Raji (cell line): Measurements from ENCODE around the gene TLE5.

Experiments
- POLR2A ChIP-seq: IDR thresholded peaks from 2 replicates; pipeline ENCODE4 v1.6.1; 2011; ENCODE audit warnings: low read depth, low read length, control low read depth; ENCODE audit not compliant: insufficient read depth

TLE5 gene

GRCh38 chr19:3057275-3057714 is 5.0 kb downstream of the TLE5 start:
- TF ChIP-seq POLR2A, result no peak

GRCh38 chr19:3056417-3057088 is 5.7 kb downstream of the TLE5 start:
- TF ChIP-seq POLR2A, result no peak

- TF ChIP-seq POLR2A, result no peak
These were observed 6.4 kb downstream of the TLE5 start for GRCh38 chr19:3055741-3056416.

- TF ChIP-seq POLR2A, result no peak
These were observed 7.1 kb downstream of the TLE5 start for GRCh38 chr19:3054972-3055740.

- TF ChIP-seq POLR2A, result no peak
These were observed 7.9 kb downstream of the TLE5 start for GRCh38 chr19:3054265-3054971.

- no peak for TF ChIP-seq POLR2A
These were observed 8.5 kb downstream of the TLE5 start for GRCh38 chr19:3053780-3054179.

GRCh38 chr19:3053218-3053621 is 9.1 kb downstream of the TLE5 start:
- no peak for TF ChIP-seq POLR2A

- no peak for TF ChIP-seq POLR2A
These were observed 13.2 kb downstream of the TLE5 start for GRCh38 chr19:3049089-3049488.

GRCh38 chr19:3048190-3048533 is 14.1 kb downstream of the TLE5 start:
- TF ChIP-seq POLR2A, result no peak

GRCh38 chr19:3047496-3048189 is 14.7 kb downstream of the TLE5 start:
- TF ChIP-seq POLR2A, result no peak

GRCh38 chr19:3046698-3047495 is 15.4 kb downstream of the TLE5 start:
- TF ChIP-seq POLR2A, result no peak

- no peak for TF ChIP-seq POLR2A
These were observed 16.2 kb downstream of the TLE5 start for GRCh38 chr19:3045885-3046697.

- TF ChIP-seq POLR2A, result no peak
These were observed 17.1 kb downstream of the TLE5 start for GRCh38 chr19:3045191-3045590.
